Measurements from ENCODE around the gene GLP2R. TPM values are rescaled to one million over a fixed set of nuclear protein-coding genes. Genes with fewer than 3 reads are reported as not detected.
A peak's percentile ranks its signal among the peaks of the same experiment; 100 is the strongest.

Gene GLP2R
- total RNA-seq, 2 donors from 2014 or later = not detected

DNA sequence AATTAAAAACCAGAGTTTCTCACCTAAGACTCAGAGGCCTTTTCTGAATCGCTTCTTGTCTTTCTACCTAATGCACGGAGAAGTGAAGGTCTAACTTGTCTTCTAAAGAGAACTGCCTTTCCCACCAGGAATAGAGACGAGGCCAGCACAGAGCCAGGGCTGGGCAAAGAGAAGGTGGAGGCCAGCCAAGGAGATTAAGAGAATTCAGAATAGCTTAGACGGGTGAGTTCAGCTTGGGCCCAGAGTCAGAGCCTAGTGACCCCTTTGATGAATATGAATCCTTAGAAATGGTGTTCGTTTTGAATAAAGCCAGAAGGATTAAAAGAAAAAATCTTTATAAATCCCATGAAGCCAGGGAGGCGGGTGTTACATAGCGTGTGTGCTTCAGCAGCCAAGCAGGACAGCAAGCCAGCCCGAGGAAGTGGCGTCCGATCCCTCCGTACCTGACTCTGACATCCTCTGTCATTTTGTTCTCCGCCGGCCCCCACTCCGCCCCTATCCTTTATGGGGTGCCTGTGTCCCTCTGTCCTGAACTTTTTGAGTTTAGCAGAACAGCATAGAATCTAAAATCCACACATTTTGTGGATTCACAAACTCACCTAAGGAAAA, 11.3 kb upstream of the GLP2R start:
- Mint-ChIP-seq H3K36me3 (ENCODE audit: low read depth) (no peaks in the 10 kb centered on the region), H3K27ac (no peak overlapping the region), H3K27me3 (ENCODE audit: insufficient read depth) (peaks cover 31% of the 10 kb centered on the region), H3K4me1 (peaks cover 25% of the 10 kb centered on the region), H3K4me3 (no peak overlapping the region), H3K9me3 (peaks cover 2% of the 10 kb centered on the region)
- H3K4me1 ChIP-seq (ENCODE audit: control insufficient read depth, insufficient read depth, low read length) = peaks cover 17% of the 10 kb centered on the region
- H3K36me3 ChIP-seq (ENCODE audit: control insufficient read depth, insufficient read depth, low read length) = no peaks in the 10 kb centered on the region
- H3K27me3 ChIP-seq (ENCODE audit: control insufficient read depth, insufficient read depth, low read length, poor library complexity, severe bottlenecking) = peaks cover 22% of the 10 kb centered on the region
- 82 to 86% methylated on average over 10 to 14 of the region's 14 CpGs for WGBS, 2 experiments (ENCODE audit: insufficient coverage in 1 of 2, insufficient read length in 1 of 2)
- no peak overlapping the region for H3K27ac ChIP-seq (ENCODE audit: low read depth, low read length)
- TF ChIP-seq, protein P1, sequence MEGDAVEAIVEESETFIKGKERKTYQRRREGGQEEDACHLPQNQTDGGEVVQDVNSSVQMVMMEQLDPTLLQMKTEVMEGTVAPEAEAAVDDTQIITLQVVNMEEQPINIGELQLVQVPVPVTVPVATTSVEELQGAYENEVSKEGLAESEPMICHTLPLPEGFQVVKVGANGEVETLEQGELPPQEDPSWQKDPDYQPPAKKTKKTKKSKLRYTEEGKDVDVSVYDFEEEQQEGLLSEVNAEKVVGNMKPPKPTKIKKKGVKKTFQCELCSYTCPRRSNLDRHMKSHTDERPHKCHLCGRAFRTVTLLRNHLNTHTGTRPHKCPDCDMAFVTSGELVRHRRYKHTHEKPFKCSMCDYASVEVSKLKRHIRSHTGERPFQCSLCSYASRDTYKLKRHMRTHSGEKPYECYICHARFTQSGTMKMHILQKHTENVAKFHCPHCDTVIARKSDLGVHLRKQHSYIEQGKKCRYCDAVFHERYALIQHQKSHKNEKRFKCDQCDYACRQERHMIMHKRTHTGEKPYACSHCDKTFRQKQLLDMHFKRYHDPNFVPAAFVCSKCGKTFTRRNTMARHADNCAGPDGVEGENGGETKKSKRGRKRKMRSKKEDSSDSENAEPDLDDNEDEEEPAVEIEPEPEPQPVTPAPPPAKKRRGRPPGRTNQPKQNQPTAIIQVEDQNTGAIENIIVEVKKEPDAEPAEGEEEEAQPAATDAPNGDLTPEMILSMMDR (conservative IDR thresholded peaks at IDR 0.05) = no peak
- no peak for DNase-seq
- H3K9ac ChIP-seq (ENCODE audit: extremely low read depth, low read length, poor library complexity, severe bottlenecking) = no peak overlapping the region
- no peak overlapping the region for H3K4me3 ChIP-seq (ENCODE audit: low read length)
- H3K9me3 ChIP-seq (ENCODE audit: control insufficient read depth, low read length) = no peaks in the 10 kb centered on the region

DNA sequence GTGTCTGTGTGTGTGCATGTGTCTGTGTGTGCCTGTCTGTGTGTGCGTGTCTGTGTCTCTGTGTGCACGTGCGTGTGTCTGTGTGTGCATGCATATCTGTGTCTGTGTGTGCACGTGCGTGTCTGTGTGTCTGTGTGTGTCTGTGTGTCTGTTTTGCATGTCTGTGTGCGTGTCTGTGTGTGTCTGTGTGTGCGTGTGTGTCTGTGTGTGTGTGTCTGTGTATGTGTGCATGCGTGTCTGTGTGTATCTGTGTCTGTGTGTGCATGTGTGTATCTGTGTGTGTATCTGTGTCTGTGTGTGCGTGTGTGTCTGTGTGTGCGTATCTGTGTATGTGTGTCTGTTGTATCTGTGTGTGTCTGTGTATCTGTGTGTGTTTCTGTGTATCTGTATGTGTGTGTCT, 9.3 kb upstream of the GLP2R start:
- Histone ChIP-seq H3K27me3 (ENCODE audit: control insufficient read depth, insufficient read depth, low read length, poor library complexity, severe bottlenecking) (peaks cover 12% of the 10 kb centered on the region), H3K4me3 (ENCODE audit: low read length) (no peak overlapping the region), H3K27ac (ENCODE audit: low read depth, low read length) (no peak overlapping the region), H3K4me1 (ENCODE audit: control insufficient read depth, insufficient read depth, low read length) (no peaks in the 10 kb centered on the region), H3K9ac (ENCODE audit: extremely low read depth, low read length, poor library complexity, severe bottlenecking) (no peak overlapping the region), H3K36me3 (ENCODE audit: control insufficient read depth, insufficient read depth, low read length) (no peaks in the 10 kb centered on the region), H3K9me3 (ENCODE audit: control insufficient read depth, low read length) (no peaks in the 10 kb centered on the region)
- H3K27ac Mint-ChIP-seq = no peak overlapping the region
- TF ChIP-seq, protein P1 (conservative IDR thresholded peaks at IDR 0.05) = no peak
- no peak for DNase-seq
- no peaks in the 10 kb centered on the region for H3K9me3 Mint-ChIP-seq
- H3K4me1 Mint-ChIP-seq = peaks cover 6% of the 10 kb centered on the region
- no peaks in the 10 kb centered on the region for H3K36me3 Mint-ChIP-seq (ENCODE audit: low read depth)
- 55 to 75% methylated on average over 2 to 10 of the region's 10 CpGs for WGBS, 2 experiments (ENCODE audit: insufficient coverage in 1 of 2, insufficient read length in 1 of 2)
- peaks cover 28% of the 10 kb centered on the region for H3K27me3 Mint-ChIP-seq (ENCODE audit: insufficient read depth)
- no peak overlapping the region for H3K4me3 Mint-ChIP-seq

DNA sequence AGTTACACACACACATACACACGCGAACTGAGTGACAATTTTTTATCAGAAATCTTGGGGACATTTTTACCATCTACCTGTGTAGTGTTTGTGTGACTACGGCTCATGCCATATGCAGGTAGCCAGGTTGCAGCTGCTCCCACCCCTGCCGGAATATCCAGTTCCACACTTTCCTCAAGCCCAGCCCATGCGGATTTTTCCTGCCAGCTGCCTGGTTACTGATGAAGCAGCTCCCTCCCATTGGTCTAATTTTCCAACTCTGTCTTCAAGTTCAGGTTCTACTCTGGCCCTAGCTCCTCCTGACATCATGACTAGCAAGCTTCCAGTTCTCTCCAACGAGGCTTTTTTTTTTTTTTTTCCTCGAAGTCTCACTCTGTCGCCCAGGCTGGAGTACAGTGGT, 8.6 kb upstream of the GLP2R start:
- H3K36me3 Mint-ChIP-seq (ENCODE audit: low read depth) = no peaks in the 10 kb centered on the region
- peak; percentile 90 for DNase-seq
- H3K9me3 ChIP-seq (ENCODE audit: control insufficient read depth, low read length) = no peaks in the 10 kb centered on the region
- no peak overlapping the region for H3K4me3 Mint-ChIP-seq
- H3K27me3 Mint-ChIP-seq (ENCODE audit: insufficient read depth) = peaks cover 28% of the 10 kb centered on the region
- no peaks in the 10 kb centered on the region for H3K9me3 Mint-ChIP-seq
- no peaks in the 10 kb centered on the region for H3K36me3 ChIP-seq (ENCODE audit: control insufficient read depth, insufficient read depth, low read length)
- H3K4me1 ChIP-seq (ENCODE audit: control insufficient read depth, insufficient read depth, low read length) = no peaks in the 10 kb centered on the region
- no peak overlapping the region for H3K27ac ChIP-seq (ENCODE audit: low read depth, low read length)
- H3K9ac ChIP-seq (ENCODE audit: extremely low read depth, low read length, poor library complexity, severe bottlenecking) = no peak overlapping the region
- H3K4me1 Mint-ChIP-seq = peaks cover 3% of the 10 kb centered on the region
- WGBS, 2 experiments (ENCODE audit: insufficient coverage in 1 of 2, insufficient read length in 1 of 2) = 68 to 76% methylated on average over 6 to 8 of the region's 8 CpGs
- H3K4me3 ChIP-seq (ENCODE audit: low read length) = no peak overlapping the region
- TF ChIP-seq, protein P1 (conservative IDR thresholded peaks at IDR 0.05) = no peak
- H3K27ac Mint-ChIP-seq = peak overlapping the region; percentile 12
- H3K27me3 ChIP-seq (ENCODE audit: control insufficient read depth, insufficient read depth, low read length, poor library complexity, severe bottlenecking) = peaks cover 12% of the 10 kb centered on the region
